ENCODE data around the gene SRP68. TPM values are rescaled to one million over a fixed set of nuclear protein-coding genes. Genes with fewer than 3 reads are reported as not detected.
A peak's percentile ranks its signal among the peaks of the same experiment; 100 is the strongest.

SRP68 gene
- polyA plus RNA-seq, 2 of the 4 experiments (the other 2 are of a cell fraction), result 121 to 139 TPM

GRCh38 chr17:76088868-76089576 lies 16.7 kb upstream of the SRP68 start:
- WGBS (ENCODE audit: missing lambda C conversion rate), result 96% methylated on average over 25 of the region's 25 CpGs
- CTCF ChIA-PET, result interaction anchor here (0.7 to 1.5 kb wide), 9 partner anchors 10 to 201 kb away, joined by 3 to 5 read pairs (median 4); partner anchors contain the start of genes EXOC7 and ZACN
- TF ChIP-seq EP300 (IDR thresholded peaks at IDR 0.05) (no peak), RARB (CRISPR knock-in tag; IDR thresholded peaks at IDR 0.05) (no peak), NPAS2 (CRISPR knock-in tag; IDR thresholded peaks at IDR 0.05; ENCODE audit: borderline replicate concordance) (no peak)
- no peak overlapping the region for H3K4me3 ChIP-seq
- ATAC-seq (no peak), FAIRE-seq (no peak), DNase-seq (ENCODE audit: low read depth in 1 of 2, low spot score in 1 of 2) (no peak)
- H3K4me2 ChIP-seq, result no peak overlapping the region
- POLR2A ChIA-PET, result no interaction called here
- H3K9me3 ChIP-seq, result no peaks in the 10 kb centered on the region
- H3K27ac ChIP-seq, result no peak overlapping the region
- H3K4me1 ChIP-seq, result no peaks in the 10 kb centered on the region

GRCh38 chr17:76088041-76088867 lies 15.9 kb upstream of the SRP68 start:
- no peaks in the 10 kb centered on the region for H3K4me1 ChIP-seq
- TF ChIP-seq HEYL (CRISPR knock-in tag; IDR thresholded peaks at IDR 0.05) (no peak), RAD21 (conservative IDR thresholded peaks at IDR 0.05 in 1 of 2, IDR thresholded peaks at IDR 0.05 in 1 of 2) (0 out of 5 replicates have a peak, but pooled peaks of 1 of the 2 experiments have one; percentile 6), BCL3 (IDR thresholded peaks at IDR 0.05) (no peak), TFCP2L1 (CRISPR knock-in tag; IDR thresholded peaks at IDR 0.05) (no peak)
- no peak overlapping the region for H3K4me3 ChIP-seq
- ATAC-seq (peak; percentile 35 to 79; a peak in 4 of 6 replicates), DNase-seq (ENCODE audit: low read depth in 1 of 2, low spot score in 1 of 2) (no peak), FAIRE-seq (no peak)
- 90% methylated on average over 22 of the region's 25 CpGs for WGBS (ENCODE audit: missing lambda C conversion rate)
- H3K27ac ChIP-seq, result no peak overlapping the region
- POLR2A ChIA-PET, result no interaction called here
- H3K4me2 ChIP-seq, result no peak overlapping the region
- CTCF ChIA-PET, result interaction anchor here (0.8 to 1.5 kb wide), 5 partner anchors 10 to 74 kb away, joined by 3 to 5 read pairs (median 4); partner anchors contain the start of genes EXOC7 and ZACN
- H3K9me3 ChIP-seq, result no peaks in the 10 kb centered on the region

- H3K4me2 ChIP-seq, result no peak overlapping the region
- CTCF ChIA-PET, result interaction anchor here (1.1 to 2.3 kb wide), 3 partner anchors 57 to 192 kb away, joined by 3 to 8 read pairs (median 3); no protein-coding TSS in a partner anchor
- no peaks in the 10 kb centered on the region for H3K4me1 ChIP-seq
- no peaks in the 10 kb centered on the region for H3K9me3 ChIP-seq
- FAIRE-seq (no peak), DNase-seq (ENCODE audit: low read depth in 1 of 2, low spot score in 1 of 2) (no peak), ATAC-seq (no peak; a peak in 1 of 6 replicates)
- TF ChIP-seq RNF2 (IDR thresholded peaks at IDR 0.05; ENCODE audit: borderline replicate concordance, low read depth) (no peak), BHLHE40 (IDR thresholded peaks at IDR 0.05; ENCODE audit: low read depth, low read length) (no peak), KDM1A (IDR thresholded peaks at IDR 0.05; ENCODE audit: low read depth) (no peak), ESRRA (IDR thresholded peaks at IDR 0.05; ENCODE audit: borderline replicate concordance, low read length) (no peak), NPAS2 (CRISPR knock-in tag; IDR thresholded peaks at IDR 0.05; ENCODE audit: borderline replicate concordance) (no peak), ELK1 (IDR thresholded peaks at IDR 0.05; ENCODE audit: low read depth, low read length) (no peak), E2F6 (IDR thresholded peaks at IDR 0.05; ENCODE audit: borderline replicate concordance, low read depth) (no peak), CHD4 (IDR thresholded peaks at IDR 0.05; ENCODE audit: borderline replicate concordance) (no peak), HOXA7 (CRISPR knock-in tag; IDR thresholded peaks at IDR 0.05) (no peak), RARB (CRISPR knock-in tag; IDR thresholded peaks at IDR 0.05) (no peak), SREBF2 (IDR thresholded peaks at IDR 0.05) (no peak), ZSCAN20 (CRISPR knock-in tag; IDR thresholded peaks at IDR 0.05) (no peak), HMGXB4 (CRISPR knock-in tag; IDR thresholded peaks at IDR 0.05; ENCODE audit: borderline replicate concordance) (no peak), RCOR1 (IDR thresholded peaks at IDR 0.05; ENCODE audit: low read depth, low read length) (no peak), KDM5A (IDR thresholded peaks at IDR 0.05) (no peak)
- POLR2A ChIA-PET, result no interaction called here
- H3K4me3 ChIP-seq, result no peak overlapping the region
- H3K27ac ChIP-seq, result no peak overlapping the region
- 91% methylated on average over 11 of the region's 11 CpGs for WGBS (ENCODE audit: missing lambda C conversion rate)
Observed at GRCh38 chr17:76087531-76087930, 15.2 kb upstream of the SRP68 start.

Measured in A549 (cell line).